SW480 (cell line): ENCODE data around the gene C14orf132.
"Not testable (repeated sequence)": the region's sequence is repeated elsewhere in the genome, so short reads cannot be mapped to it uniquely, and the experiment has no call there.

Source experiments
- DNase-seq: peaks from one replicate; pipeline ENCODE4 v3.0.0-alpha.2; 2016; ENCODE audit warnings: low spot score

The C14orf132 gene

GRCh38 chr14:96038920-96039632 lies at the start of gene C14orf132:
Gene C14orf132, plus strand, starts transcription at chr14:96039362. Its CDS starts 139 bp downstream, at chr14:96039501.
- peak; percentile 71 for DNase-seq

GRCh38 chr14:95993768-95994592 lies 45.2 kb upstream of the C14orf132 start:
- DNase-seq = peak; percentile 65

DNA sequence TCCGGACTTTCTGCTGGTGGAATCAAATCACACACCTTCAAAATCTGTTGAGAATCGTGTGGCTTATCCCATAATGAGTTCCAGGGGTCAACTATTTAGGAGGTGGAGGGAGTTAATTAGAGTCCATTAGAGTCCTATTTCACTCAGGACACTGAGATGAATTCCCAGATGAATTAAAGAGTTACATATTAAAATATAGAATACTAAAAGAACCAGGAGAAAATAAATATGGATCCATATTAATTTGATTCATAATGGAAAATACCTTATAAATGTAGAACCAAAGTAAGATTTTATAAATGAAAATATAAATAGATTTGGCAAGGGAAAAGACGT lies 44.6 kb upstream of the C14orf132 start:
- no peak for DNase-seq

- DNase-seq = peak; percentile 37
Measured at GRCh38 chr14:95998656-95999055, 40.5 kb upstream of the C14orf132 start.

GRCh38 chr14:96001866-96002497 lies 37.2 kb upstream of the C14orf132 start:
- no peak for DNase-seq

DNA sequence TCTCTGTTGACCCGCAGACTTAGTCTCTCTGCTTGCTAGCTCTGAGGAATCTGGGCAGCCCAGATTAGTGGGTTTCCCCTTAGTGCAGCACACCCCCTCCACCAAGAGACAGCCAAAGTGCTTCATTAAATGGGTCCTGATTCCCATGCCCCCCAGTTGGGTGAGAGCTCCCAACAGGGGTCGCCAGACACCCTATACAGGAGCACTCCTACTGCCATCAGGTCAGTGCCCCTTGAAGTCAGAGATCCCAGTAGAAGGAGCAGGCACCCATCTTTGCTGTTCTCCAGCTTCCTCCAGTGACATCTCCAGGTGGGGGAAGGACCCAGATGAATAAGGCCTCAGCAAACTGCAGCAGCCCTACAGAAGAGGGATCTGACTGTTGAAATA lies 36.7 kb upstream of the C14orf132 start:
- no peak for DNase-seq

GRCh38 chr14:96011131-96011530 lies 28.0 kb upstream of the C14orf132 start:
- DNase-seq = no peak

- DNase-seq = no peak
Measured at GRCh38 chr14:96011607-96012006, 27.6 kb upstream of the C14orf132 start.

DNA sequence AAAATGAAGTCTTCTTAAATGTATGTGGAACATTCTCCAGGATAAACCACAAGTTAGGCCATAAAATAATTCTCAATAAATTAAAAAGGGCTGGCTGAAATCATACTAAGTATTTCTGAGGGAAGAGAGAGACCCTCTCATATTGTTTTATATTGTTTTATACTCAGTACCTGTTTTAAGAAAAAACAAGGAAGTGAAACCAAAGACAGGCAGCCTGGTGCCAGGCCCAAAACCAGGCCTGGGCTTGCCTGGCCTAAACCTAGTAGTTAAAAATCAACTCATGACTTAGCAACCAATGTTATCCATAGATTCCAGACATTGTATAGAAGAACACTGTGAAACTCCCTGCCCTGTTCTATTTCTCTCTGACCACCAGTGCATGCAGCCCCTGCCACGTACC lies 26.4 kb upstream of the C14orf132 start:
- not testable (repeated sequence) for DNase-seq

DNA sequence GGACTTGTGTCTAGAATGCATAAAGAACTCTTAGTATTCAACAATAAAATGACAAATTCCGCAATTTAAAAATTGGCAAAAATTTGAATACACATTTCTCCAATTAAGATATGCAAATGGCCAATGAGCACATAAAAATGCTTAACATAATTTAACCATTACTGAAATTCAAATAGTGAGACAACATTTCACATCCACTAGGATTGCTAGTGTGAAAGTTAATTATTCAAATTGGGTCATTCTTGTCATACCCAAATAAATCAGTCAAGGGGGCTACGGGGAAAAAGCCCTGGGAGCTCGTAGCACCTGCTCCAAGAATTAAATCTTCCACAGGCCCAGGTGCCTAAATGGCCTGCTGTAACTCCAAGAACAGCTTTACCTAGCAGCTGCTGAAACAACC lies 25.0 kb upstream of the C14orf132 start:
- DNase-seq = no peak

DNA sequence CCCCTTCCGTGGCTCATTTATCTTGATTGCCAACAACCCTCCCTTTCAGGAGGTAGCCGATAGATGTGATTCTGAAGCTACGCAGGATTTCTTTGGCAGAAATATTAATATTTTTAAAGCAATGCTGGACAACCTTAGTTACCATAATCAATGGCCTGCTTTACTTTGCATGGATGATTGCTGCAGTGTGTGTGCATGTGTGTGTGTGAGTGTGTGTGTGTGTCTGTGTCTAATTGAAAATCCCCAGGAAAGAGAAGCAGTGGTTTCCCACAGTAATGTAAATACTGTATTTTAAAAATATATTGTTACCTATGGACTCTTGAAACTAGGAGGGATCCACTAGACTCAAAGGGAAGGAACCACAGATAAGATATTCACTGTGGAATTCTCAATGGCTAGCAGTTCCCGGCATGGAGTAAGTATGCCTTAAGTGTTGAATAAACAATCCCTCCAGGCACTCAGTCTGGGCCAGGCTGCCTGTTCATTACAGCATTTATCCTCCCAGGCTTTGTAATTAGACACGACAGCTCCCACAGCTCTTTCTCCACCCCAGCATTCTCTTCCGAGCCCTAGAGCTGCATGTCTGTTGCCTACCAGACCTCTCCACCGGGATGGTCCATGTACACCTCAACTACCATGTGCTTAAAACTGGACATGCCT lies 22.5 kb upstream of the C14orf132 start:
- DNase-seq = no peak

- DNase-seq = no peak
Measured at GRCh38 chr14:96017882-96018281, 21.3 kb upstream of the C14orf132 start.

DNA sequence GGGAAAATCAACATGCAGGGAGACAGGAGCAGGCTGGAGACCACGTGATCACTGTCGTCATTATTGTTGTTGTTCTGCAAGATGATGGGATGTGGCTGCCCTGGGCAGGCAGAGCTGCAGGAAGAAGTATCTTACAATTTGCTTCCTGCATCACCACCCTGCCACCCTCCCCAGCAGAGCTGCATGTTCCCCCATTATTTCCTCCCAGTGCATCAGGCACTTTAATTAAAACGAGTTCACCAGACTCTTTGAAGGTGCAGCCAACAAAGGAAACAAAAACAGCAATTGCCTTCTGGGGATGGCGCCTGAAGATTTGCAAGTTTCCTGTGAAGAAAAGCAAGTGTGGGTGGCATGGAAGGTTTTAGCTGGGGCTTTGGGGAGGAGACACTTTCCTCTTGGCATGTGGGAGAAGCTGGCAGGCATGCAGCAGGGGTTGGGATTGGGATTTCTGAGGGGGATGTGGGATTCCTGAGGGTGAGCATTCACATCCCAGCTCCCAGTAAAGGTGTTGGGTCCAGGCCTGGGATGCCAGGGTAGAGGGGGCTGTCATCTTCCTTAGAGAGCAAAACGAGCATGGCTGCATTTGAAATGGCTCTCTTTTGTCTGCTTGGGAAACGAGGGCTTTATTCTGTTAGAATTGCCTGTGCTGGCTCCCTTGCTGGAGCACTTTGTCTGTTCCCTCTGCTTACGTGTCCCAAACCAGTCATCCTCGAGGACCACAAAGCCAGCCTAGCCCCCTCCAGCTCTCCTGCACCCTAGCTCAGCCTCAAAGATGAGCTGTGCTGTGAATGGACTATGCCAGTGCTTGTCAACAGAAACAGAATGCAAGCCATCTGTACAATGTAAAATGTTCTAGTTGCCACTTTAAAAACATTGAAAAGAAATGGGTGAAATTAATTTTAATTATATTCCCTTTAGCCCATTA lies 11.5 kb upstream of the C14orf132 start:
- no peak for DNase-seq

DNA sequence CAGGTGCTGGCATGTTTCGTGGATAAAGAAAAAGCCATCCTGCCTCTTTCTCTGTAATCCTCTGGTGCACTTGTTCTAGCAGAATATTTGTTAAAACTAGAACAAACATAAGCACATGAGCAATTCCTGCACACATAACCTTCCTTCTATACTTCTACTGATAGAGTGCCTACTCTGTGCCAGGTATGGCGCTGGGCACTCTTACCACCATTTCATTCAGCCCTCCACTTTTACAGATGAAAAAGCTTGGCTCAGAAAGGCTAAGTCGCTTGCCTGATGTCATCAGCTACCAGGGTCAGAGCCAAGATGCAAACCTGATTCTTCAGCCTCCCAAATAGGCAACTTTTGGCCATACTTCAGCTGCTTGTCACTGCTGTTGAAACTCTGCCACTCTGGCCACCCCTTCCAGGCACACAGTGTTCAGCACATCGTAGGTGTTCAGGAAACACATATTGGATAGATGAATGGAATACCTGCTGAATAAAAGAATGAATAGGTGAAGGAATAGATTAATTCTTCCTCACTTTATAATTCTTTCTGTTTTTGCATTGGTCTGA lies 10.0 kb upstream of the C14orf132 start:
- DNase-seq = no peak

DNA sequence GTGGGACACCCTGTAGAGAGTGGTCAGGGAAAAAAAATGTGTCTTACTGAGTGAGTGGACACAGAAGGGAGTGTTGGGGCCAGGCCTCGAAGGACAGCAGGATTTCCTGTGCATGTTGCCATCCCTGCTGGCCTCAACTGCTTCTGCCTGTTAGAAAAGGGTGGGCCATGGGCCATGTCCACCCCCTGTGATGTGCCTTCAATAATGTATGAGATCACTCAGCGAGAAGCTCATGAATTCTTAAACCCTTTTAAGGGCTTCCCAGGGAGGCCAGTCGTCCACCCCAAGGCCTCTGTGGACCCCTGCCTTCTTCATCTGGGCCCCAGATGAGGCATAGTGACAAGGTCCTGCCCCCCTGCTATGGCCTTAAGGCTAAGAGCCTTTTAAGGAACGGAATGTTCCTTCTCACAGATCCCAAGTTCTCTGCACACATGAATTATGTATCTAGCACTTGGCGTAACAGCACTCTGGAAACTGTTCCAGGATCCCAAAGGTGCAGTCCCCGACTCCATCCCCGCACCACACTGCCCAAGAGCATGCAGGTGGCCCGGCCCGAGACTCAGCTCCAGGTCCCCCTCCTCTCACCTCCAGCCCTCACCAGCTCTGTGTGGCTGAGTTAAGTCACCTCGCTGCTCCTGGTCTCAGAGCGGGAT lies 8.9 kb upstream of the C14orf132 start:
- no peak for DNase-seq

- DNase-seq = no peak
Measured at GRCh38 chr14:96031691-96032090, 7.5 kb upstream of the C14orf132 start.

GRCh38 chr14:96035456-96035855 lies 3.7 kb upstream of the C14orf132 start:
- DNase-seq = no peak

DNA sequence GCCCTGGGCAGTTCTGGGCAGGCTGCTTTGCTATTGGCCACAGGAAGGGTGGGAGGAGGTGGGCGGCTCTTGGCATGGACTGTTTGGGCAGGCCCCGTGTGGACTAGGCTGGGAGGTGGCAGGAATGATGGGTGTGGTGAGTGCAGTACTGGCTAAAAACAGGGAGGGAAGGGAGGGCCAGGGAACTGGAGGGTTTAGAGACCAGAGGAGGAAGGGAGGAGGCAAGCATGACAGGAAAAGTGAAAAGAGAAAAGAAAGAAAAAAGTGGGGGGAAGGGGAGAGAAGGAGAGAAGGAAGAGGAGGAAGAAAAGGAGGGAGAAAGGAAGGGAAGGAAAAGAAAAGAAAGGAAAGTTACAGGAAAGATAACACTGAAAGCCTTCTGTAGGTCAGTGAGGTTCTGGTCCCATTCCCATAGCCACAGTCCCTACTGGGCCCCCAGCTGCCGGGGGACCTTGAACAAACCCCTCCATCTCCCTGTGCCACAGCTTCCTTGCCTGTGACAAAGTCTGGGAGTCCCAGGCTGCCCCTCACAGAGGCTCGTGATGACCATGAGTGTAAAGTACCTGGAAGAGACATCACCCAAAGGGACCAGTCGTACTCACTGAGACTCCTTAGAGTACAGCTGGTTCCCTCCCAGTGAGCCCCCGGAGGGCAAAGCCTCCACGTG lies 1.1 kb upstream of the C14orf132 start:
- peak; percentile 83 for DNase-seq

- peak; percentile 51 for DNase-seq
Measured at GRCh38 chr14:96038558-96038919, 623 bp upstream of the C14orf132 start.
